Measurements from ENCODE around the gene SMARCA2. TPM values are rescaled to one million over a fixed set of nuclear protein-coding genes. Genes with fewer than 3 reads are reported as not detected.

Gene SMARCA2
- total and polyA plus RNA-seq, 10 of the 15 experiments (the other 5 are each of a cell fraction or from before 2014, with no cell fraction given) = 100 to 392 (median 204) TPM

DNA sequence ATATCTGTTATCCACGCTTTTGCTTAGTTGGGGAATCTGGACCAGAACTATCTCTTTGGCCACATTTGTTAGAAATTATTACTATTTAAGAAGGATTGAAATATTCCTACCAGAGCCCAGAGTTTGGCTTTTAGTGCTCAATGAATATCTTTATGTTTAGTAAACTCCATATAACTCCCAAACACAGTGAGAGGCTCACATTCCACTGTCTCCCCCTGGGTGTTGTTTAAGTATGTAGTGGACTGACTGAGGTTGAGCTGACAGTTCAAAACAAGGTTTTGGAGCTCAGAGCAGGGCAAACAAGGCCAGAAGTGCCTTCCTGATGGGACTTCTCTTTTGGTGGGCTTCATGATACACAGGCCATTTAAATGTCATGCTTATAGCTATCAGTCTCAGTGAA is 216.0 kb downstream of the SMARCA2 start:
- no peak overlapping the region for H3K4me3 ChIP-seq
- BruUV-seq (replicated peaks) = no TSS peak
- SMC1A ChIA-PET (ENCODE audit: uncharacterized antibody, unreplicated experiment) = interaction anchor here (0.8 to 2.5 kb wide), 5 partner anchors 58 to 499 kb away, joined by 3 to 7 read pairs (median 3); no protein-coding TSS in a partner anchor
- POLR2A ChIA-PET = no interaction called here
- H3K4me1 ChIP-seq (ENCODE audit: control insufficient read depth, insufficient read depth, low read length) = peaks cover 16% of the 10 kb centered on the region
- CTCF ChIA-PET = interaction anchor here (0.7 to 4.4 kb wide), 9 partner anchors 10 to 501 kb away, joined by 3 to 25 read pairs (median 3); no protein-coding TSS in a partner anchor
- H4K20me1 ChIP-seq (ENCODE audit: control insufficient read depth, insufficient read depth) = no peaks in the 10 kb centered on the region
- TF ChIP-seq, protein P1, sequence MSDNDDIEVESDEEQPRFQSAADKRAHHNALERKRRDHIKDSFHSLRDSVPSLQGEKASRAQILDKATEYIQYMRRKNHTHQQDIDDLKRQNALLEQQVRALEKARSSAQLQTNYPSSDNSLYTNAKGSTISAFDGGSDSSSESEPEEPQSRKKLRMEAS (IDR thresholded peaks at IDR 0.05; ENCODE audit: low read depth, low read length) = no peak
- TF ChIP-seq IRF4 (IDR thresholded peaks at IDR 0.05; ENCODE audit: low read depth, low read length) (no peak), NBN (IDR thresholded peaks at IDR 0.05) (no peak), EED (IDR thresholded peaks at IDR 0.05; ENCODE audit: low read depth) (no peak), MEF2A (IDR thresholded peaks at IDR 0.05; ENCODE audit: insufficient read depth, low read depth, low read length) (no peak), NFYA (IDR thresholded peaks at IDR 0.05; ENCODE audit: borderline replicate concordance, low read depth, low read length) (no peak), TCF7 (IDR thresholded peaks at IDR 0.05; ENCODE audit: borderline replicate concordance) (no peak), IKZF2 (IDR thresholded peaks at IDR 0.05) (no peak)
- TF ChIP-seq, protein P2, sequence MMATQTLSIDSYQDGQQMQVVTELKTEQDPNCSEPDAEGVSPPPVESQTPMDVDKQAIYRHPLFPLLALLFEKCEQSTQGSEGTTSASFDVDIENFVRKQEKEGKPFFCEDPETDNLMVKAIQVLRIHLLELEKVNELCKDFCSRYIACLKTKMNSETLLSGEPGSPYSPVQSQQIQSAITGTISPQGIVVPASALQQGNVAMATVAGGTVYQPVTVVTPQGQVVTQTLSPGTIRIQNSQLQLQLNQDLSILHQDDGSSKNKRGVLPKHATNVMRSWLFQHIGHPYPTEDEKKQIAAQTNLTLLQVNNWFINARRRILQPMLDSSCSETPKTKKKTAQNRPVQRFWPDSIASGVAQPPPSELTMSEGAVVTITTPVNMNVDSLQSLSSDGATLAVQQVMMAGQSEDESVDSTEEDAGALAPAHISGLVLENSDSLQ (IDR thresholded peaks at IDR 0.05) = no peak
- TF ChIP-seq, protein P3, sequence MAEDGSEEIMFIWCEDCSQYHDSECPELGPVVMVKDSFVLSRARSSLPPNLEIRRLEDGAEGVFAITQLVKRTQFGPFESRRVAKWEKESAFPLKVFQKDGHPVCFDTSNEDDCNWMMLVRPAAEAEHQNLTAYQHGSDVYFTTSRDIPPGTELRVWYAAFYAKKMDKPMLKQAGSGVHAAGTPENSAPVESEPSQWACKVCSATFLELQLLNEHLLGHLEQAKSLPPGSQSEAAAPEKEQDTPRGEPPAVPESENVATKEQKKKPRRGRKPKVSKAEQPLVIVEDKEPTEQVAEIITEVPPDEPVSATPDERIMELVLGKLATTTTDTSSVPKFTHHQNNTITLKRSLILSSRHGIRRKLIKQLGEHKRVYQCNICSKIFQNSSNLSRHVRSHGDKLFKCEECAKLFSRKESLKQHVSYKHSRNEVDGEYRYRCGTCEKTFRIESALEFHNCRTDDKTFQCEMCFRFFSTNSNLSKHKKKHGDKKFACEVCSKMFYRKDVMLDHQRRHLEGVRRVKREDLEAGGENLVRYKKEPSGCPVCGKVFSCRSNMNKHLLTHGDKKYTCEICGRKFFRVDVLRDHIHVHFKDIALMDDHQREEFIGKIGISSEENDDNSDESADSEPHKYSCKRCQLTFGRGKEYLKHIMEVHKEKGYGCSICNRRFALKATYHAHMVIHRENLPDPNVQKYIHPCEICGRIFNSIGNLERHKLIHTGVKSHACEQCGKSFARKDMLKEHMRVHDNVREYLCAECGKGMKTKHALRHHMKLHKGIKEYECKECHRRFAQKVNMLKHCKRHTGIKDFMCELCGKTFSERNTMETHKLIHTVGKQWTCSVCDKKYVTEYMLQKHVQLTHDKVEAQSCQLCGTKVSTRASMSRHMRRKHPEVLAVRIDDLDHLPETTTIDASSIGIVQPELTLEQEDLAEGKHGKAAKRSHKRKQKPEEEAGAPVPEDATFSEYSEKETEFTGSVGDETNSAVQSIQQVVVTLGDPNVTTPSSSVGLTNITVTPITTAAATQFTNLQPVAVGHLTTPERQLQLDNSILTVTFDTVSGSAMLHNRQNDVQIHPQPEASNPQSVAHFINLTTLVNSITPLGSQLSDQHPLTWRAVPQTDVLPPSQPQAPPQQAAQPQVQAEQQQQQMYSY (CRISPR knock-in tag; IDR thresholded peaks at IDR 0.05) = no peak
- TF ChIP-seq, protein P4, sequence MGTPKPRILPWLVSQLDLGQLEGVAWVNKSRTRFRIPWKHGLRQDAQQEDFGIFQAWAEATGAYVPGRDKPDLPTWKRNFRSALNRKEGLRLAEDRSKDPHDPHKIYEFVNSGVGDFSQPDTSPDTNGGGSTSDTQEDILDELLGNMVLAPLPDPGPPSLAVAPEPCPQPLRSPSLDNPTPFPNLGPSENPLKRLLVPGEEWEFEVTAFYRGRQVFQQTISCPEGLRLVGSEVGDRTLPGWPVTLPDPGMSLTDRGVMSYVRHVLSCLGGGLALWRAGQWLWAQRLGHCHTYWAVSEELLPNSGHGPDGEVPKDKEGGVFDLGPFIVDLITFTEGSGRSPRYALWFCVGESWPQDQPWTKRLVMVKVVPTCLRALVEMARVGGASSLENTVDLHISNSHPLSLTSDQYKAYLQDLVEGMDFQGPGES (IDR thresholded peaks at IDR 0.05) = no peak
- TF ChIP-seq, protein P5, sequence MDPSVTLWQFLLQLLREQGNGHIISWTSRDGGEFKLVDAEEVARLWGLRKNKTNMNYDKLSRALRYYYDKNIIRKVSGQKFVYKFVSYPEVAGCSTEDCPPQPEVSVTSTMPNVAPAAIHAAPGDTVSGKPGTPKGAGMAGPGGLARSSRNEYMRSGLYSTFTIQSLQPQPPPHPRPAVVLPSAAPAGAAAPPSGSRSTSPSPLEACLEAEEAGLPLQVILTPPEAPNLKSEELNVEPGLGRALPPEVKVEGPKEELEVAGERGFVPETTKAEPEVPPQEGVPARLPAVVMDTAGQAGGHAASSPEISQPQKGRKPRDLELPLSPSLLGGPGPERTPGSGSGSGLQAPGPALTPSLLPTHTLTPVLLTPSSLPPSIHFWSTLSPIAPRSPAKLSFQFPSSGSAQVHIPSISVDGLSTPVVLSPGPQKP (IDR thresholded peaks at IDR 0.05; ENCODE audit: low read depth, low read length) = no peak
- H3K36me3 ChIP-seq (ENCODE audit: control insufficient read depth in 2 of 2, insufficient read depth in 2 of 2, low read length in 1 of 2) = no peaks in the 10 kb centered on the region
- no peak overlapping the region for H2AFZ ChIP-seq (ENCODE audit: control insufficient read depth, low read depth, low read length)
- RAD21 ChIA-PET (ENCODE audit: unreplicated experiment) = interaction anchor here (0.6 to 3.5 kb wide), 2 partner anchors 497 to 615 kb away, joined by 3 to 15 read pairs; no protein-coding TSS in a partner anchor
- no peak overlapping the region for H3K27ac ChIP-seq (ENCODE audit: control insufficient read depth, insufficient read depth)
- H3K4me2 ChIP-seq (ENCODE audit: control insufficient read depth, insufficient read depth) = no peak overlapping the region
- no peaks in the 10 kb centered on the region; a peak in 1 of 4 replicates for H3K27me3 ChIP-seq (replicated peaks in 1 of 2; ENCODE audit: control insufficient read depth in 2 of 2, insufficient read depth in 2 of 2, low read length in 1 of 2)
- DNase-seq (ENCODE audit: low read depth, low spot score) (no peak), ATAC-seq (no peak), FAIRE-seq (no peak)
- intact Hi-C loops (cut with micrococcal nuclease; ENCODE audit: unreplicated experiment) = no loop called here
- H3K9me3 ChIP-seq (replicated peaks; ENCODE audit: control insufficient read depth, insufficient read depth, low read length) = peaks cover 2% of the 10 kb centered on the region; the same call in 2 of the 3 replicates
- WGBS (ENCODE audit: insufficient coverage, insufficient replicate concordance, low lambda C conversion rate, missing lambda C conversion rate) = 93% methylated on average over 1 of the region's 1 CpG
- H3K9ac ChIP-seq (ENCODE audit: control insufficient read depth, insufficient read depth, low read length) = no peak overlapping the region
- in situ Hi-C loops (cut with MboI) = no loop called here
- no peaks in the 10 kb centered on the region for H3K79me2 ChIP-seq (ENCODE audit: control insufficient read depth, insufficient read depth, low read length)

All from GM12878 (cell line).